CD4-positive, alpha-beta T cell treated with Interleukin-4 for 4 hours (primary cell): ENCODE data around the gene SPIB.
A peak's percentile ranks its signal among the peaks of the same experiment; 100 is the strongest.
"Not testable (repeated sequence)": the region's sequence is repeated elsewhere in the genome, so short reads cannot be mapped to it uniquely, and the experiment has no call there.

Experiments
- DNase-seq: peaks from one replicate; pipeline ENCODE4 v3.0.0-alpha.2; 2020

Gene SPIB

GRCh38 chr19:50447750-50448149 is 29.0 kb downstream of the SPIB start:
- DNase-seq = no peak

GRCh38 chr19:50449236-50449899 is 30.6 kb downstream of the SPIB start:
- no peak for DNase-seq

DNA sequence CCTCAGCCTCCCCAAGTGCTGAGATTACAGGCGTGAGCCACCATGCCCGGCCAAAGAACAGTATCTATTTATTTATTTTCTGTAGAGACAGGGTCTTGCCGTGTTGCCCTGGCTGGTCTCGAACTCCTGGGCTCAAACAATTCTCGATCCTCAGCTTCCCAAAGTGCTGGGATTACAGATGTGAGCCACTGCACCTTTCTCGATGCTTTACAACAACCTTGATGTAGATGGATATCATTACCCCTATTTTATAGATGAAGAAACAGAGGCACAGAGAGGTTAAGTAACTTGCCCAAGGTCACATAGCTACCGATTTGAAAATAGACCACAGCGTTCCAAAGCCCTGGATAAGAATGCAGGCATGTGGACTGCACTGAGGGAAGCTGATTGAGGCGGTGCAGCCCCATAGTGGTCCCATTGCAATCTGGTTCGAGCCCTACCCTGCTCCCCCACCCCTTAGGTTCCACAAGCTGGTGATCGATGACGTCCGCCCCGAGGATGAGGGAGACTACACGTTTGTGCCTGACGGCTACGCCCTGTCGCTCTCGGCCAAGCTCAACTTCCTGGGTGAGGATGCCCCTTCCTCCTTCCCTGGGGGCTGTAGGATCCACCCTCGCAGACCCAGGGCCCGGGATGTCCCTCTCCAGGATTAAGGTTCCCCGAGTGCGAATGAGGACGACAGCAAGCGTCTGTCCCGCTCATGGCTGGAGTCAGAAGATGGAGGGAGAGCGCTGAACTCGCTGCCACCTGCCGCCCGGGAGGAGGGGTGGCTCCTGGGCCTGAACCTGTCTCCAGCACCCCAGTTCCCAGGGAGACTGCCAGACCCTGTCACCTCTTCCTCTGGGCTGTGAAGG is 31.9 kb downstream of the SPIB start:
- no peak for DNase-seq

DNA sequence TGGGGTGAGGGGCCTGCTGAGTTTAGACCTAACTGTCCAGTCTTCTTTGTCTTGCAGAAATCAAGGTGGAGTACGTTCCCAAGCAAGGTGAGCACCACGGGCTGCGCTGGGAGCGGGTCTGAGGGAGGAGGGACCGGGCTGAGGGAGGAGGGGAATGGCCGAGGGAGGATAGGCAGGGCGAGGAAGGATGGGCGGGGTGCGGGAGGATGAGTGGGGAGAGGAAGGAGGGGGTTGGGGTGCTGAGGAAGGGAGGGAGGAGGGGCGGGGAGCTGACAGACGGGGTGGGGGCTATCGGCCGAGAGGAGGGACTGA is 32.4 kb downstream of the SPIB start:
- DNase-seq = no peak

DNA sequence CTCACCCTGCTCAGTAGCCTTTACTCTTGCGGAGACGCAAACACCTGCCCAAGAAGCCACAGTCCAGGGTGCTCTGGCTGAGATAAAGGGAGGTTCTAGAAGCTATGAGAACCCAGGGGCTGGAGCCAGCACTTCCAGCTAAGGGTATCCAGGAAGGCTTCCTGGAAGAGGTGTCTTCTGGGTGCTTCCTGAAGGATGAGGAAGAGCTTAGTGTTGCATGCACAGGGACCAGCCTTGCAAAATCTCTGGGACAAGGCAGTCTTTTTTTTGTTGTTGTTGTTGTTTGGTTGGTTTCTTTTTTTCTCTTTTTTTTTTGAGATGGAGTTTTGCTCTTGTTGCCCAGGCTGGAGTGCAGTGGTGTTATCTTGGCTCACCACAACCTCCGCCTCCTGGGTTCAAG is 34.5 kb downstream of the SPIB start:
- DNase-seq = no peak

GRCh38 chr19:50455992-50456391 is 37.3 kb downstream of the SPIB start:
- no peak for DNase-seq

DNA sequence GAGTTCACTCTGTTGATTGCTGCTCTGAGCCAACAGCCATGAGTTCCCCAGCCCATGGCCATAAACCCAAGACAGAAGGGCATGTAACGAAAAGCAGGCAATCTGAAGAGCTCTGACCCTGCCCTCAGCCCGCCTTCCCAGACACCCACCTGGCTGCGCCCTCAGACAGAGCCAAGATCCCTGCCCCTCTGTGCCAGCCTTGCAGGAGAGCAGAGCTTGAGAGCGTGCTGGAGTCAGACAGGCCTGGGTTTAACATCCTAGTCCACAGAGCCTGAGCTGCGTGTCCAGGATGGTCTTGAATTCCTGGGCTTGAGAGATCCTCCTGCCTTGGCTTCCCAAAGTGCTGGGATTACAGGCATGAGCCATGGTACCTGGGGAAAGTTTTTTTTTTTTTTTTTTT is 38.6 kb downstream of the SPIB start:
- DNase-seq = no peak

DNA sequence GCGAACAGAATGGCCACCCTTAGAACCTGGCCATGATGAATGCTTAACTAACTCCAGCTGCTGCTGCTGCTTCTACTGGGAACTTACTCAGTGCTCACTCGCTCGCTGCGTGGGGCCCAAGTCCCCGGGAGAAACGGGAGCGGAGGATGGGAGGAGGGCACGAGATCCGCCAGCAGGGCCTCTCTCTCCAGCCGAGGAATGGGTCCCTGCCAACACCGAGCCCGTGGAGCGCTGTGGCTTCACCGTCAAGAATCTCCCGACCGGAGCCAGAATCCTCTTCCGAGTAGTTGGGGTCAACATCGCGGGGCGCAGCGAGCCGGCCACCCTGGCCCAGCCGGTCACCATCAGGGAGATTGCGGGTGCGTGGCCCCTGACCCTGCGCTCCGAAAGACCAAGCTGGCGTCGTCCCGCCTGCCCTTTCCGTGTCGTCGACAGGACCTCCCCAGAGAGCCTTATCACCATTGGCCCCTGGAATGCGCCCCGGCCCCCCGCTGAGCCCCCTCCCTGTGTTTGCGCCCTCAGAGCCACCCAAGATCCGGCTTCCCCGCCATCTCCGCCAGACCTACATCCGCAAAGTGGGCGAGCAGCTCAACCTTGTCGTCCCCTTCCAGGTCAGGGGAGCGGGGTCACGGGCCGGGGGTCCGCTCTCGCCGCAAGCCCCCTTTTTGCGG is 39.8 kb downstream of the SPIB start:
- DNase-seq = no peak

DNA sequence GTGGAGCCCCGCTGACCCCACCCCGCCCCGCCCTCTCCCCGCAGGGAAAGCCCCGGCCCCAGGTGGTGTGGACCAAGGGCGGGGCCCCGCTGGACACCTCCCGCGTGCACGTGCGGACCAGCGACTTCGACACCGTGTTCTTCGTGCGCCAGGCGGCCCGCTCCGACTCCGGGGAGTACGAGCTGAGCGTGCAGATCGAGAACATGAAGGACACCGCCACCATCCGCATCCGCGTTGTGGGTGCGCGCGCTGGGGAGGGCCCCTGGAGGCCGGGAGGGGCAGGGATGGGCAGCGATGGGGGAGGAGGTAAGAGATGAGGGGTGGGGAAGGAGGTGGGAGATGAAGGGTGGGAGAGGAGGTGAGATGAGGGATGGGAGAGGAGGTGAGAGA is 40.3 kb downstream of the SPIB start:
- no peak for DNase-seq

DNA sequence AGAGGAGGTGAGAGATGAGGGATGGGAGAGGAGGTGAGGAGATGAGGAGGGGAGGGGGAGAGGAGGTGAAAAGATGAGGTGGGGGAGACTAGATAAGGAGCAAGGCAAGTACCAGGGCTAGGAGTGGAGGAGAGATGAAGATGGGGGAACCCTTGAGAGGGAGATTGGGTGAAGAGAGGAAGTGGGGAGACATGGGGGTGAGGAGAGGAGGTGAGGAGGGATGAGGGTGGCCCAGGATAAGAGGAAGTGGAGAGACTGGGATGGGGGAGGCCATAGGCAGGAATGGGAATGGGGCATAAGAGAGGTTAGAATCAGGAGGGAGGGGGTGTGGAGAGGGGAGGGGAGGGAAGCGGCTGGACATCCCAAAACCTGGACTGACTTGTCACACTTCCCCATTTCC is 40.9 kb downstream of the SPIB start:
- DNase-seq = no peak

GRCh38 chr19:50460161-50460765 is 41.5 kb downstream of the SPIB start:
- no peak for DNase-seq

- peak; percentile 66 for DNase-seq
These were observed 42.5 kb downstream of the SPIB start for GRCh38 chr19:50461066-50461875.

GRCh38 chr19:50462970-50463369 is 44.2 kb downstream of the SPIB start:
- DNase-seq = no peak

- no peak for DNase-seq
These were observed 45.6 kb downstream of the SPIB start for GRCh38 chr19:50464348-50464747.

DNA sequence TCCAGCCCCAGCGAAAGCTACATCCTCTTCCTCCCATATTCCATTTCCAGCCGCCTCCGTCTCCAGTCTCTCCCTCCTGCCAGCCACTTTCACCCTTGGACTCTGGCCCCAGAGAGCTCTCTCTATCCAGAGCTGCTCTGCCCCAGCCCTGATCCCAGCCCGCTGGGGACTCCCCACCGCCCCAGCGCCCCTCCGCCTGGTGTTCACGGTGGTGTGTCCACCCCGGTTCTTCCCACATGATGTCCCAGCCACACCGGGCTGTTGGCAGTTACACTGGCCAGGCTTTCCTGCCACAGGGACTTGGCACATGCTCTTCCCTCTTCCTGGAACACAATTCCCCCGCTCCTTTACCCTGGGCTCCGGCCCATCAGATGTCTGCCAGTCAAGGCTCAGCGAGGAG is 46.3 kb downstream of the SPIB start:
- DNase-seq = no peak

DNA sequence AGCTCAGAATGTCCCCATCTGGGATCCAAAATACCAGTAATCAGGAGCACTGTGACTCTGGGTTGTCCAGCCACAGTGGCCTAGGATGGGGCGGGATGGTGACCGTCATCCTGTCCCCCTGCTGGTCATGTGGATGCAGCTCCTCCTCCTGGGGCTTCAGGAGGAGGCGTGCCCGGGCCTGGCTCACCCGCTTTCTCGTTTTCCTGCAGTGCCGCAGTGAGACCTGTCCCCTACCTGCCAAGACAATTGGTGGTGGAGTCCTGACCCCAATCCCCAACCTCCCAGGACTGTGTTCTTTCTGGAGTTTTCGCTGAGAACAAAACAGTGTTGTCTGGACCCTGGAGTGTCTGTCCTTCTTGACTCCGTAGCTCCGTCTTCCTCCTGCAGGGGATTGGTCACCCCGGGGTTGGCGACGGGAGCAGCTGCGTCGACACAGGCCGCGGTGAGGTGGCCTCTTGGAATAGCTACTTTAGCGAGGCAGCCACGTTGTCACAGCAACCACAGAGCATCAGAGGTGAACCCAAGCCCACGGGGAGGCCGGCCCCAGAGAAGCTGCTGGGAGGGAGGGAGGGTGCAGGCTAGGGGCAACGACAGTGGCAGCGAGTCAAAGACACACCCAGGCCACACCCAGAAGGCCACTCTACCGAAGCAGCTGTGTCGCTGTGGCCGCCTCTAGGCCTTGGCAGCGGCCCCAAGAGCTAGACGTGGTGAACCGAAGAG is 47.4 kb downstream of the SPIB start:
- no peak for DNase-seq

GRCh38 chr19:50466706-50467039 is 47.9 kb downstream of the SPIB start:
- DNase-seq = no peak

DNA sequence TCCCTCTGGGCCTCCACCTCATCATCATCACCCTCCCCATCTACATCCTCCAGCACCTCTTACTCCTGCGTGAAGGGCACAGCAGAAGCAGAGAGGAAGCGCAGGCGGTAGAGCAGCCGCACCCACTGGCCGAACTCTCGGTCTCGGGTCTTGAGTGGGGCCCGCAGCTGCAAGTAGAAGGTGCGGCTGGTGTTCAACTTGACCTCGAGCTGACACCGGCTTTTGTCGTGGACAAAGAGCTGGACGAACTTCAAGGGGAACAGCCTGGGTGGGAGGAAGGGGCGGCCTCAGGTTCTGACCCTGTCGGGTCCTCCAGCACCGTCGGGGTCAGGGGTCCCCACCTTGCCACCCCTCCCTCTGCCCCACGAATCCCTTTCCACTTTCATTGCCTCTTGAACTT is 48.8 kb downstream of the SPIB start:
- no peak for DNase-seq

GRCh38 chr19:50468818-50469217 is 50.1 kb downstream of the SPIB start:
- no peak for DNase-seq

GRCh38 chr19:50473336-50473735 is 54.6 kb downstream of the SPIB start:
- DNase-seq = not testable (repeated sequence)

DNA sequence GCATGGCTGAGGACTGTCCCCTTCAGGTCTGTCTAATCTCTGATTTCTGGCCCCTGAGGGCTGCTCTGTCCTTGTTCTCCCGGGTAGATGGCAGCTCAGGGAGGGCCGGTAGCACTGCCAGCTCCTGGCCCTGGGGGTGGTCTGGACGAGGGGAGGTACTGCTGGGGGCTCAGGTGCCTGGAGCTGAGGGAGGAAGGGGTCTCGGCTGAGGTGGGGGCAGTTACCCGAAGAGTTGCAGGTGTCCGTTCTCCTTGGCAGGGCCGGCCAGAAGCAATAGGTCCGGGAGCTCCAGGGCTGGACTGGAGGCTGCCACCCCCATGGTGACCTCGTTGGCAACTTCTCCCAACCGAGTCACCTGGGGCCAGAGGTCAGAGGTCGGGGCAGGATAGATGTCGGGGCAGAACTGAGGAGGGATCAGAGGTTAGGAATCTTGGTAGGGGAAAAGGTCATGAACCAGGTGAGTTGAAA is 56.4 kb downstream of the SPIB start:
- DNase-seq = no peak

DNA sequence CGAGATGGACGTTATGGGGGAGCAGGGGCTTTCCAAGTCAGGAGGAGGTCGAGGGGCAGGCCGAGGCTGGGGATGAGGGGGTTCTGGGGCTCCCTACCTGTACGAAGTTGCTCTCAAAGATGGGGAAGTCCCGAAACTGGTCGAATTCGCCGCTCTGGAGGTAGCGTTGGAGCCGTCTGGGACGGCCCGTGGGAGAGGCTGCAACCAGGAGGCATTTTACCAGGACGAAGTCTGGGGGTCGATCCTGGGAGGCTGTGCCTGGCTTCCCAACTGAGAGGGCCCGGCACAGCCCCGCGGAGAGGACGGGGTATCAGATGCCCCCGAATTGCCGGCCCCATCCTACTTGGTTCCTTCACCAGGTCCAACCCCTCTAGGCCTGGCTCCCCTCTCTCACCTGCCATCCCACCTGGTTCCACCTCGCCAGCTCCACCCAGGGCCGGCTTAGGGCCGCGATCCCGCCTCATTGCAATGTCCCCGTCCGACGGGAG is 57.0 kb downstream of the SPIB start:
- DNase-seq = no peak
